H1 (cell line): ENCODE data around the gene TVP23A. TPM values are rescaled to one million over a fixed set of nuclear protein-coding genes. Genes with fewer than 3 reads are reported as not detected.

Experiments used
- CTCF ChIA-PET: fragments of 300-600 bp; sonication (Branson Sonifier 250); formaldehyde crosslinking; loops from one replicate; lab custom pipeline; 2021; ENCODE audit not compliant: partially characterized antibody; lab: Charles Lee
- POLR2A ChIA-PET: fragments of 300-600 bp; sonication (Branson Sonifier 250); formaldehyde crosslinking; loops from one replicate; lab custom pipeline; 2021; ENCODE audit warnings: inconsistent platforms; ENCODE audit not compliant: partially characterized antibody; lab: Charles Lee
- DNase-seq, 2 experiments: peaks; one replicate each; pipeline versions ENCODE4 v3.0.0 to v3.0.0-alpha.2; 2010 to 2022; ENCODE audit warnings: low spot score in 2 of 2, low read depth in 1 of 2, mixed read lengths in 1 of 2
- FAIRE-seq: peaks from 2 replicates; lab custom pipeline; 2011; peaks lifted over from hg19 to GRCh38; lab: Jason Lieb, UNC
- H2AFZ ChIP-seq: 2 replicates; pipeline ENCODE4 v1.8.1; 2012; ENCODE audit warnings: low read length, inconsistent platforms
- H2AK5ac ChIP-seq: 2 replicates; pipeline ENCODE4 v1.6.1; 2013; ENCODE audit warnings: low read depth, low read length
- H2BK120ac ChIP-seq: replicated peaks from 2 replicates; pipeline ENCODE3; 2013; ENCODE audit warnings: low read depth, low read length, inconsistent platforms
- H2BK12ac ChIP-seq: 2 replicates; pipeline ENCODE4 v1.6.1; 2013; ENCODE audit warnings: low read depth, low read length
- H2BK15ac ChIP-seq: 2 replicates; pipeline ENCODE4 v1.6.1; 2013; ENCODE audit warnings: low read length
- H2BK20ac ChIP-seq: 2 replicates; pipeline ENCODE4 v1.6.1; 2013; ENCODE audit warnings: low read length
- H2BK5ac ChIP-seq: 2 replicates; pipeline ENCODE4 v1.6.1; 2013; ENCODE audit warnings: low read depth, low read length
- H3K14ac ChIP-seq: 2 replicates; pipeline ENCODE4 v1.6.1; 2013; ENCODE audit warnings: inconsistent platforms; ENCODE audit not compliant: insufficient read length
- H3K18ac ChIP-seq: 2 replicates; pipeline ENCODE4 v1.6.1; 2013; ENCODE audit warnings: low read length; ENCODE audit errors: extremely low read depth
- H3K23ac ChIP-seq: 2 replicates; pipeline ENCODE4 v1.6.1; 2013; ENCODE audit warnings: inconsistent platforms; ENCODE audit not compliant: insufficient read length
- H3K23me2 ChIP-seq: 2 replicates; pipeline ENCODE4 v1.6.1; 2013; ENCODE audit warnings: low read depth, low read length
- H3K27ac ChIP-seq: 2 replicates; pipeline ENCODE4 v1.6.1; 2011; ENCODE audit warnings: low read depth, low read length, inconsistent platforms
- H3K27me3 ChIP-seq, 4 experiments: replicated peaks in 1 of 4; 1 replicate in 1 of 4; 2 replicates in 3 of 4; pipeline versions ENCODE4 v1.6.1 to v1.8.1; 2011 to 2013; ENCODE audit warnings: low read length in 3 of 4, mild to moderate bottlenecking in 3 of 4, inconsistent platforms in 2 of 4, mixed read lengths in 2 of 4, moderate library complexity in 1 of 4; ENCODE audit not compliant: control insufficient read depth in 3 of 4, insufficient read depth in 3 of 4; ENCODE audit errors: extremely low read depth in 1 of 4
- H3K36me3 ChIP-seq, 4 experiments: 2 replicates each; pipeline versions ENCODE4 v1.6.1 to v1.8.1; 2011 to 2013; ENCODE audit warnings: mild to moderate bottlenecking in 4 of 4, low read length in 3 of 4, moderate library complexity in 2 of 4, control low read depth in 1 of 4, inconsistent platforms in 1 of 4; ENCODE audit not compliant: insufficient read depth in 4 of 4, control insufficient read depth in 2 of 4
- H3K4ac ChIP-seq: replicated peaks from 2 replicates; pipeline ENCODE3; 2013; ENCODE audit warnings: low read length, low read depth, mixed read lengths, inconsistent platforms; ENCODE audit not compliant: insufficient read length
- H3K4me1 ChIP-seq, 4 experiments: replicated peaks in 1 of 4; 1 replicate in 1 of 4; 2 replicates in 3 of 4; pipeline versions ENCODE4 v1.6.1 to v1.8.1; 2011 to 2013; ENCODE audit warnings: low read length in 3 of 4, inconsistent platforms in 2 of 4, mixed read lengths in 1 of 4; ENCODE audit not compliant: insufficient read depth in 4 of 4, control insufficient read depth in 3 of 4
- H3K4me2 ChIP-seq, 2 experiments: 2 replicates each; pipeline versions ENCODE4 v1.6.1 to v1.8.1; 2011 to 2013; ENCODE audit warnings: low read depth in 2 of 2, low read length in 2 of 2, control low read depth in 1 of 2, inconsistent platforms in 1 of 2, mild to moderate bottlenecking in 1 of 2; ENCODE audit not compliant: insufficient read depth in 1 of 2
- H3K4me3 ChIP-seq, 4 experiments: fragments of 200-600, 300-600 bp in 1 of 4; sonication (generic), shearing (Covaris generic), sonication (Bioruptor Twin) in 1 of 4; 2 replicates each; pipeline versions ENCODE4 v1.5.1 to v1.8.1; 2011 to 2016; ENCODE audit warnings: low read length in 4 of 4, low read depth in 3 of 4, control low read depth in 2 of 4, inconsistent platforms in 2 of 4, mild to moderate bottlenecking in 2 of 4, mixed read lengths in 1 of 4, moderate library complexity in 1 of 4; ENCODE audit not compliant: insufficient read depth in 2 of 4; ENCODE audit errors: extremely low read depth in 1 of 4
- H3K56ac ChIP-seq: replicated peaks from 2 replicates; pipeline ENCODE3; 2013; ENCODE audit warnings: low read depth, mild to moderate bottlenecking, mixed read lengths, low read length, inconsistent platforms; ENCODE audit not compliant: insufficient read length
- H3K79me1 ChIP-seq: 2 replicates; pipeline ENCODE4 v1.6.1; 2013; ENCODE audit warnings: low read depth, low read length, control low read depth
- H3K79me2 ChIP-seq, 2 experiments: 2 replicates each; pipeline versions ENCODE4 v1.6.1 to v1.8.1; 2012 to 2013; ENCODE audit warnings: low read length in 2 of 2, mild to moderate bottlenecking in 2 of 2, inconsistent platforms in 1 of 2; ENCODE audit not compliant: insufficient read depth in 2 of 2, control insufficient read depth in 1 of 2
- H3K9ac ChIP-seq, 4 experiments: replicated peaks in 1 of 4; 1 replicate in 1 of 4; 2 replicates in 3 of 4; pipeline versions ENCODE4 v1.6.1 to v1.8.1; 2011 to 2013; ENCODE audit warnings: low read depth in 3 of 4, low read length in 3 of 4, control low read depth in 2 of 4, mild to moderate bottlenecking in 2 of 4, moderate library complexity in 2 of 4, inconsistent platforms in 1 of 4; ENCODE audit errors: extremely low read depth in 1 of 4
- H3K9me3 ChIP-seq, 2 experiments: 2 replicates each; pipeline versions ENCODE4 v1.6.1 to v1.8.1; 2012 to 2013; ENCODE audit warnings: mild to moderate bottlenecking in 2 of 2, moderate library complexity in 2 of 2, control low read depth in 1 of 2, inconsistent platforms in 1 of 2, low read depth in 1 of 2, low read length in 1 of 2, mixed read lengths in 1 of 2; ENCODE audit not compliant: insufficient read depth in 2 of 2
- H4K20me1 ChIP-seq, 2 experiments: replicated peaks in 1 of 2; 2 replicates each; pipeline versions ENCODE3 to v1.8.1; 2011 to 2013; ENCODE audit warnings: inconsistent platforms in 2 of 2, low read length in 2 of 2, mild to moderate bottlenecking in 1 of 2; ENCODE audit not compliant: insufficient read depth in 2 of 2, control insufficient read depth in 1 of 2
- H4K5ac ChIP-seq: 2 replicates; pipeline ENCODE4 v1.6.1; 2013; ENCODE audit warnings: low read length, low read depth, mixed read lengths, inconsistent platforms; ENCODE audit not compliant: insufficient read length
- H4K8ac ChIP-seq: 2 replicates; pipeline ENCODE4 v1.8.0; 2013; ENCODE audit warnings: mild to moderate bottlenecking, moderate library complexity, low read length, inconsistent platforms; ENCODE audit not compliant: insufficient read depth; ENCODE audit errors: extremely low read depth
- H4K91ac ChIP-seq: replicated peaks from 2 replicates; pipeline ENCODE3; 2013; ENCODE audit warnings: low read length, mixed read lengths, inconsistent platforms; ENCODE audit not compliant: insufficient read length
- ASH2L ChIP-seq: fragments of 200-600, 300-600 bp; sonication (generic); IDR thresholded peaks from one replicate; pipeline ENCODE4 v1.7.1; 2017; ENCODE audit warnings: low read length
- ATF3 ChIP-seq: IDR thresholded peaks from 2 replicates; pipeline ENCODE4 v1.6.1; 2011; ENCODE audit warnings: low read depth, mild to moderate bottlenecking, low read length; ENCODE audit not compliant: insufficient read depth
- BACH1 ChIP-seq: IDR thresholded peaks from 2 replicates; pipeline ENCODE4 v1.6.1; 2012; ENCODE audit warnings: low read length, improper control_type of control experiment
- CTBP2 ChIP-seq: IDR thresholded peaks from 2 replicates; pipeline ENCODE4 v1.7.0; 2011; ENCODE audit warnings: borderline replicate concordance, mild to moderate bottlenecking, moderate library complexity, mixed read lengths, low read length; ENCODE audit not compliant: insufficient read depth, insufficient read length
- EGR1 ChIP-seq: IDR thresholded peaks from 2 replicates; pipeline ENCODE4 v1.6.1; 2011; ENCODE audit warnings: low read depth, low read length, borderline replicate concordance
- HDAC6 ChIP-seq: IDR thresholded peaks from one replicate; pipeline ENCODE4 v1.7.1; 2012; ENCODE audit warnings: low read depth, mild to moderate bottlenecking, inconsistent platforms, low read length, moderate library complexity
- KDM1A ChIP-seq: fragments of 200-600, 300-600 bp; sonication (generic); IDR thresholded peaks from 2 replicates; pipeline ENCODE4 v1.7.1; 2016; ENCODE audit warnings: mild to moderate bottlenecking, low read length, borderline replicate concordance
- NRF1 ChIP-seq: IDR thresholded peaks from 2 replicates; pipeline ENCODE4 v1.6.1; 2011; ENCODE audit warnings: mild to moderate bottlenecking, low read depth, low read length, improper control_type of control experiment
- RAD21 ChIP-seq, 2 experiments: IDR thresholded peaks in 1 of 2; conservative IDR thresholded peaks in 1 of 2; 2 replicates each; pipeline ENCODE4 v1.6.1; 2011; ENCODE audit warnings: low read depth in 2 of 2, low read length in 2 of 2, improper control_type of control experiment in 1 of 2, inconsistent platforms in 1 of 2, mild to moderate bottlenecking in 1 of 2, moderate library complexity in 1 of 2
- SIRT6 ChIP-seq: IDR thresholded peaks from one replicate; pipeline ENCODE4 v1.7.1; 2012; ENCODE audit warnings: low read length, inconsistent platforms
- SP2 ChIP-seq: IDR thresholded peaks from 2 replicates; pipeline ENCODE4 v1.6.1; 2012; ENCODE audit warnings: mild to moderate bottlenecking, low read length, inconsistent platforms
- SRF ChIP-seq: IDR thresholded peaks from 2 replicates; pipeline ENCODE4 v1.6.1; 2011; ENCODE audit warnings: mild to moderate bottlenecking, low read depth, low read length, moderate library complexity
- SUZ12 ChIP-seq: fragments of 200-600 bp; sonication (generic); IDR thresholded peaks from 2 replicates; pipeline ENCODE4 v1.6.1; 2012; ENCODE audit warnings: mild to moderate bottlenecking, inconsistent platforms, low read length, moderate library complexity, mixed read lengths
- TBP ChIP-seq: IDR thresholded peaks from 2 replicates; pipeline ENCODE4 v1.6.1; 2011; ENCODE audit warnings: low read depth, low read length, improper control_type of control experiment
- YY1 ChIP-seq: IDR thresholded peaks from 2 replicates; pipeline ENCODE4 v1.6.1; 2011; ENCODE audit warnings: low read depth, mild to moderate bottlenecking, low read length
- WGBS, 2 experiments: shearing (Covaris generic) in 1 of 2; methylation state at CpG; one replicate each; pipeline versions ENCODE4 v1.1.6 to v1.1.7; 2013 to 2015; ENCODE audit warnings: low lambda C conversion rate in 2 of 2, mixed read lengths in 2 of 2, inconsistent platforms in 1 of 2, low coverage in 1 of 2, missing lambda C conversion rate in 1 of 2; ENCODE audit not compliant: insufficient replicate concordance in 2 of 2, insufficient coverage in 1 of 2, insufficient read length in 1 of 2; ENCODE audit errors: extremely low coverage in 1 of 2, missing lambda C conversion rate in 1 of 2; 5-methylcytosine and 5-hydroxymethylcytosine counted together
- polyA plus RNA-seq, 7 experiments: library from polyadenylated mRNA; depleted of rRNA in 3 of 7; stranded (reverse) in 5 of 7; unstranded in 2 of 7; fragments of >200 nt in 5 of 7; fragments of 200-250 nt in 2 of 7; gene quantifications; 1 replicate in 5 of 7; 2 replicates in 1 of 7; 4 replicates in 1 of 7; pipeline versions ENCODE4 v1.2.1 to v1.2.3, GENCODE V29; 2011 to 2013; ENCODE audit warnings: missing spikeins in 2 of 7, mixed read lengths in 2 of 7
- total RNA-seq: library from RNA; stranded (reverse); fragmentation: NEBNext Ultra II Directional; extraction: Animal tissue kit (Norgen Biotek cat#: 25700); gene quantifications from 2 replicates; pipeline ENCODE4 v1.2.1, GENCODE V29; 2021

The TVP23A gene
- total and polyA plus RNA-seq, 2 of the 8 experiments (the other 6 are each of a cell fraction or from before 2014, with no cell fraction given), result 2.2 to 3.1 TPM

- no peak overlapping the region for H3K14ac ChIP-seq
- no peak overlapping the region for H3K27ac ChIP-seq
- H4K8ac ChIP-seq, result no peak overlapping the region
- no peak overlapping the region for H3K9ac ChIP-seq
- DNase-seq (no peak), FAIRE-seq (no peak)
- H2AFZ ChIP-seq, result no peak overlapping the region
- no peak overlapping the region for H3K4me3 ChIP-seq
- H3K56ac ChIP-seq, result no peak overlapping the region
- H3K4me1 ChIP-seq, result peaks cover 0 to 4% (median 2%) of the 10 kb centered on the region in 4 experiments; a peak in 5 of 7 replicates
- H2BK120ac ChIP-seq, result no peak overlapping the region
- peaks cover 4% of the 10 kb centered on the region; the same call in 1 of the 2 replicates for H3K23me2 ChIP-seq
- no peaks in the 10 kb centered on the region; a peak in 1 of 8 replicates for H3K36me3 ChIP-seq
- POLR2A ChIA-PET, result no interaction called here
- no peaks in the 10 kb centered on the region for H3K9me3 ChIP-seq
- no peak overlapping the region for H4K5ac ChIP-seq
- H2BK5ac ChIP-seq, result no peak overlapping the region
- H3K18ac ChIP-seq, result no peak overlapping the region
- H2BK20ac ChIP-seq, result no peak overlapping the region
- H3K23ac ChIP-seq, result no peak overlapping the region
- H2BK15ac ChIP-seq, result no peak overlapping the region
- H3K4ac ChIP-seq, result no peak overlapping the region
- no peak overlapping the region for H3K4me2 ChIP-seq
- H3K79me2 ChIP-seq, result no peaks in the 10 kb centered on the region
- CTCF ChIA-PET, result interaction anchor here (3.0 kb wide), 1 partner anchor 221 kb away, joined by 12 read pairs; no protein-coding TSS in a partner anchor
- H4K91ac ChIP-seq, result no peak overlapping the region
- WGBS, 2 experiments, result 84% methylated on average over 4 of the region's 4 CpGs; no CpG with 5 or more reads in 1 of the 2 experiments
- no peaks in the 10 kb centered on the region for H3K79me1 ChIP-seq
- H3K27me3 ChIP-seq, result no peaks in the 10 kb centered on the region
- no peaks in the 10 kb centered on the region for H4K20me1 ChIP-seq
- H2BK12ac ChIP-seq, result no peak overlapping the region
- H2AK5ac ChIP-seq, result no peak overlapping the region
- no peak for TF ChIP-seq KDM1A
- TF ChIP-seq ASH2L, result no peak
- TF ChIP-seq HDAC6, result no peak
- no peak for TF ChIP-seq ATF3
- no peak for TF ChIP-seq SP2
- TF ChIP-seq EGR1, result no peak
- TF ChIP-seq YY1, result no peak
- TF ChIP-seq SUZ12, result no peak
- no peak for TF ChIP-seq SIRT6
- no peak for TF ChIP-seq RAD21 (IDR thresholded peaks at IDR 0.05 in 1 of 2, conservative IDR thresholded peaks at IDR 0.05 in 1 of 2; ENCODE audit: low read depth in 2 of 2, low read length in 2 of 2)
- TF ChIP-seq CTBP2, result no peak
- no peak for TF ChIP-seq NRF1
- no peak for TF ChIP-seq BACH1
- no peak for TF ChIP-seq SRF
- TF ChIP-seq TBP, result no peak
These were observed 76.8 kb downstream of the TVP23A start for GRCh38 chr16:10741844-10742243.
